ENCODE results near the gene MACROD2.

DNA sequence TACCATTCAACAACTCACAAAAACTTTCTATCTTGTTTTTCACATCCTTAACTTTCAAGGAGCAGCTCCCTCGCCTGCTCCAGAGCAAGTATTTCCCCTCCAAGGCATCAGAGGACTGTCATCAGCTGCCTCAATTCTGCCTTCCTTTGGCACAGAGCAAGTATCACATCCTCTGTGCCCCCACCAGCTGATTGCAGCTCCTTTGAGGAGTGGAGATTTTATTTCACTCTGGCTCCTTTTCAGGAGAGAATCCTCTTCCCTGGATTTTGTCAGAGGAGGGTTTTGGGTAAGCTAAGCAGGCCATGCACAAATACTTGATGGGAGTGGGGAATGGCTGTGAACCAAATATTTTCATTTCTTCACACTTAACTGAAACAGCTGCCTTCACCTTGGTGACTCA, 952.6 kb downstream of the MACROD2 start:
- TF ChIP-seq, protein P1, sequence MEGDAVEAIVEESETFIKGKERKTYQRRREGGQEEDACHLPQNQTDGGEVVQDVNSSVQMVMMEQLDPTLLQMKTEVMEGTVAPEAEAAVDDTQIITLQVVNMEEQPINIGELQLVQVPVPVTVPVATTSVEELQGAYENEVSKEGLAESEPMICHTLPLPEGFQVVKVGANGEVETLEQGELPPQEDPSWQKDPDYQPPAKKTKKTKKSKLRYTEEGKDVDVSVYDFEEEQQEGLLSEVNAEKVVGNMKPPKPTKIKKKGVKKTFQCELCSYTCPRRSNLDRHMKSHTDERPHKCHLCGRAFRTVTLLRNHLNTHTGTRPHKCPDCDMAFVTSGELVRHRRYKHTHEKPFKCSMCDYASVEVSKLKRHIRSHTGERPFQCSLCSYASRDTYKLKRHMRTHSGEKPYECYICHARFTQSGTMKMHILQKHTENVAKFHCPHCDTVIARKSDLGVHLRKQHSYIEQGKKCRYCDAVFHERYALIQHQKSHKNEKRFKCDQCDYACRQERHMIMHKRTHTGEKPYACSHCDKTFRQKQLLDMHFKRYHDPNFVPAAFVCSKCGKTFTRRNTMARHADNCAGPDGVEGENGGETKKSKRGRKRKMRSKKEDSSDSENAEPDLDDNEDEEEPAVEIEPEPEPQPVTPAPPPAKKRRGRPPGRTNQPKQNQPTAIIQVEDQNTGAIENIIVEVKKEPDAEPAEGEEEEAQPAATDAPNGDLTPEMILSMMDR (conservative IDR thresholded peaks at IDR 0.05 in 1 of 2, IDR thresholded peaks at IDR 0.05 in 1 of 2; ENCODE audit: extremely low read depth in 1 of 2, insufficient read depth in 1 of 2, low read depth in 1 of 2, low read length in 2 of 2), result no peak
- TF ChIP-seq EZH2 (IDR thresholded peaks at IDR 0.05; ENCODE audit: borderline replicate concordance, low read length), result no peak

Data from mammary epithelial cell (primary cell).